MM.1S (cell line): ENCODE measurements around the gene S100A3.
A peak's percentile ranks its signal among the peaks of the same experiment; 100 is the strongest.

Experiments
- DNase-seq: peaks from one replicate; pipeline ENCODE4 v3.0.0-alpha.2; 2015
- H2AFZ ChIP-seq: fragments of 300-600 bp; sonication (generic); 2 replicates; pipeline ENCODE4 v1.6.0; 2016; ENCODE audit warnings: antibody characterized with exemption, low read length
- H3F3A ChIP-seq: fragments of 300-600 bp; sonication (generic); 2 replicates; pipeline ENCODE4 v1.6.1; 2016; ENCODE audit warnings: mild to moderate bottlenecking, antibody characterized with exemption, low read length, moderate library complexity, mixed read lengths; ENCODE audit not compliant: insufficient read depth
- H3K27ac ChIP-seq: fragments of 300-600 bp; sonication (generic); 2 replicates; pipeline ENCODE4 v1.5.1; 2016; ENCODE audit warnings: mild to moderate bottlenecking, low read length
- H3K27me3 ChIP-seq: fragments of 300-600 bp; sonication (generic); replicated peaks from 2 replicates; pipeline ENCODE4 v1.6.0; 2016; ENCODE audit warnings: low read length; ENCODE audit not compliant: insufficient read depth
- H3K36me3 ChIP-seq: fragments of 300-600 bp; sonication (generic); replicated peaks from 2 replicates; pipeline ENCODE4 v1.6.1; 2016; ENCODE audit warnings: mild to moderate bottlenecking, low read length, mixed read lengths; ENCODE audit not compliant: insufficient read depth
- H3K4me1 ChIP-seq: fragments of 300-600 bp; sonication (generic); 2 replicates; pipeline ENCODE4 v1.6.1; 2016; ENCODE audit warnings: low read length, mixed read lengths
- H3K4me2 ChIP-seq: fragments of 300-600 bp; sonication (generic); 2 replicates; pipeline ENCODE4 v1.6.0; 2016; ENCODE audit warnings: low read depth, low read length
- H3K4me3 ChIP-seq: fragments of 300-600 bp; sonication (generic); 2 replicates; pipeline ENCODE4 v1.5.1; 2016; ENCODE audit warnings: low read length, mixed read lengths
- H3K79me2 ChIP-seq: fragments of 300-600 bp; sonication (generic); 2 replicates; pipeline ENCODE4 v1.6.1; 2016; ENCODE audit warnings: mixed run types, low read length, mixed read lengths
- H3K9ac ChIP-seq: fragments of 300-600 bp; sonication (generic); 2 replicates; pipeline ENCODE4 v1.6.1; 2016; ENCODE audit warnings: low read length, mixed read lengths
- H3K9me2 ChIP-seq: fragments of 300-600 bp; sonication (generic); replicated peaks from 2 replicates; pipeline ENCODE4 v1.6.1; 2016; ENCODE audit warnings: mild to moderate bottlenecking, low read length, mixed read lengths; ENCODE audit not compliant: insufficient read depth
- H3K9me3 ChIP-seq: fragments of 300-600 bp; sonication (generic); replicated peaks from 2 replicates; pipeline ENCODE4 v1.6.1; 2016; ENCODE audit warnings: mild to moderate bottlenecking, low read length, mixed read lengths; ENCODE audit not compliant: insufficient read depth
- H4K20me1 ChIP-seq: fragments of 300-600 bp; sonication (generic); 2 replicates; pipeline ENCODE4 v1.6.1; 2016; ENCODE audit warnings: mild to moderate bottlenecking, low read length, moderate library complexity, mixed read lengths; ENCODE audit not compliant: insufficient read depth
- EZH2 ChIP-seq: fragments of 300-600 bp; sonication (generic); optimal IDR thresholded peaks from 2 replicates; pipeline ENCODE3; 2017; ENCODE audit warnings: low read depth, mild to moderate bottlenecking, antibody characterized with exemption, low read length, mixed read lengths
- EZH2phosphoT487 ChIP-seq: fragments of 300-600 bp; sonication (generic); IDR thresholded peaks from 2 replicates; pipeline ENCODE4 v1.6.1; 2018; ENCODE audit warnings: antibody characterized with exemption, low read length
- TF ChIP-seq, protein P1 (sequence below): fragments of 300-600 bp; sonication (generic); IDR thresholded peaks from 2 replicates; pipeline ENCODE4 v1.5.1; 2016; ENCODE audit warnings: antibody characterized with exemption, low read length, mixed read lengths

S100A3 gene

DNA sequence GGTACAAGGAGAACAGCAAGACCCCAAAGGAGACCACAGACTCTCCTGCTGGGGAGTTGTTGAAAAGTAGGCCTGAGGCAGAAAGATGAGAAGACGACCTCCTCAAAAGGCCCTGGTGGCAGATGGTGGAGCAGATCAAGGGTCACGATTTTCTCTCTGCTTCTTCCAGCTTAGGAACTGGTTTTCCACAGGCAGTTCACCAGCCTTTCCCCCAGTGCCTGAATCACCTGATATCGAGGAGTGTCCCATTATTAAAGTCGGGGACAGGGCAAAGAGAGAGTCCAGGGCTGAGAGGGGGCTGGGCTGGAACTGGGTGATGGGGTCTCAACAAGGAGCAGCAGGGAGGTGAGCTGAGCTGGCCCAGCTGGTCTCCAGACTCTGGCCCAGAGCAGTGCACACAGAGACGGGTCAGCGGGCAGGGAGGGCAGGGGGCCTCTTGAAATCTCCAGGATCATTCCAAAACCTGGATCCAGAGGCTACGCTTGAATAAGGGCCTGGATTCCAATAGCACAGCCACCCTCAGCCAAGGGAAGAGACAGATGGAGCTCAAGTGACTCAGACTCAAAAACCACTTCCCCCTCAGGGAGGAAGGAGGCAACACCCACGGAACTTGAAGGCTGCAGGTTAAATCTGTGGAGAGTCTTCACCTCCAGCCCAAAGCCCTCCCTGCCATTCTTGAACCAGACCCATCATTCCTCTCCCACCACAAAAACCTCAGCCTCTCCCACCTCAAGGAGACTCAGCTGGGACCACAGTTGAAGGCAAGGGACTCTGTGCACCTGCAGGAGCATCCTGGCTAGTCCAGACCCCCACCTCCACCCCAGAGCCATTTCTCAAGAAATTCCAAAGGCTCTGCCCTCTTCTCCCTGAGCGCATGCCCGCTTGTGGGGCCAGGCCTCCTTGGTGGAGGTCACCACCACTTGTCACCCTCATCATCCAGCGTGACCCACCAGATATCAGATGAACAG is 8.4 kb downstream of the S100A3 start, which contains the start of gene S100A5:
Gene S100A5 (minus strand): TSS at position 541 of the 968 bp plus-strand sequence. CDS start 743 bp downstream, outside the sequence.
- no peak within 1 kb of the TSS for H3K4me2 ChIP-seq
- H3K9me2 ChIP-seq: no peaks in the 10 kb centered on the region
- TF ChIP-seq EZH2phosphoT487: no peak
- no peak for TF ChIP-seq EZH2
- TF ChIP-seq, protein P1, sequence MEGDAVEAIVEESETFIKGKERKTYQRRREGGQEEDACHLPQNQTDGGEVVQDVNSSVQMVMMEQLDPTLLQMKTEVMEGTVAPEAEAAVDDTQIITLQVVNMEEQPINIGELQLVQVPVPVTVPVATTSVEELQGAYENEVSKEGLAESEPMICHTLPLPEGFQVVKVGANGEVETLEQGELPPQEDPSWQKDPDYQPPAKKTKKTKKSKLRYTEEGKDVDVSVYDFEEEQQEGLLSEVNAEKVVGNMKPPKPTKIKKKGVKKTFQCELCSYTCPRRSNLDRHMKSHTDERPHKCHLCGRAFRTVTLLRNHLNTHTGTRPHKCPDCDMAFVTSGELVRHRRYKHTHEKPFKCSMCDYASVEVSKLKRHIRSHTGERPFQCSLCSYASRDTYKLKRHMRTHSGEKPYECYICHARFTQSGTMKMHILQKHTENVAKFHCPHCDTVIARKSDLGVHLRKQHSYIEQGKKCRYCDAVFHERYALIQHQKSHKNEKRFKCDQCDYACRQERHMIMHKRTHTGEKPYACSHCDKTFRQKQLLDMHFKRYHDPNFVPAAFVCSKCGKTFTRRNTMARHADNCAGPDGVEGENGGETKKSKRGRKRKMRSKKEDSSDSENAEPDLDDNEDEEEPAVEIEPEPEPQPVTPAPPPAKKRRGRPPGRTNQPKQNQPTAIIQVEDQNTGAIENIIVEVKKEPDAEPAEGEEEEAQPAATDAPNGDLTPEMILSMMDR: no peak
- H3K79me2 ChIP-seq: no peaks in the 10 kb centered on the region
- DNase-seq: no peak
- H4K20me1 ChIP-seq: no peaks in the 10 kb centered on the region
- no peaks in the 10 kb centered on the region for H3K27me3 ChIP-seq
- no peak within 1 kb of the TSS for H3K4me3 ChIP-seq
- no peak within 1 kb of the TSS for H3K27ac ChIP-seq
- no peaks in the 10 kb centered on the region for H3K9me3 ChIP-seq
- peaks cover 15% of the 10 kb centered on the region; the same call in 1 of the 2 replicates for H3K4me1 ChIP-seq
- H3K36me3 ChIP-seq: no peaks in the 10 kb centered on the region
- no peak within 1 kb of the TSS for H2AFZ ChIP-seq
- H3F3A ChIP-seq: no peaks in the 10 kb centered on the region
- no peak within 1 kb of the TSS for H3K9ac ChIP-seq

DNA sequence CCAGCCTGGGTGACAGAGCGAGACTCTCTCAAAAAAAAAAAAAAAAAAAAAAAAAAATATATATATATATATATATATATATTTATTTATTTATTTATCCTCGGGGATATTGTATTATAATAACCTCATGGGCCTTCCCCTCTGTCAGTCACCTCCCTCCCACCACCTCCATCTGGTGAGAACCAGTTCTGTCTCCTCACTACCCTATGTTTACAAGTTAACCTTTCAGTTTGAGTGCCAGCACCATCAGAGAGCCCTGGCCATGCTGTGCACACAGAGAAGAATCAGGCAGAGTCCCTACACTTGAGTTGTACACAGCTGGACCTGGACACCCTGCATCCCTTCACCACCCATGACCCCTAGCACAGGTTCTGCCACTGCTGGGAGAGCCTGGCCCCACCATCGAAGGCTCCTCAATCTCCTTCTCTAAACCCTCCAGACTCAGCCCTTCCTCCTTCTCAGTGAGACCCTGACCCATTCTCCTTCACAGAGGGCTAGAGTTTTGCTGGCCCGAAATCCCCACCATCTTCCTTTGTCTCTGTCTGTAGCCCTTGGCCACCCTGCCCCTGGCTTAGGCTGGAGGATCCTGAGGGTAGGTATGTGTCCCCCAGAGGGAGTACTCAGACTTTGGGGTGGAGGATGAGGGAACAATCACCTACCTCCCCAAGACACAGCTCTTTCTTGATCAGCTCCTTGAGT is 9.5 kb downstream of the S100A3 start:
- no peak overlapping the region for H3K4me2 ChIP-seq
- no peaks in the 10 kb centered on the region for H3K9me3 ChIP-seq
- DNase-seq: no peak
- H3K9ac ChIP-seq: no peak overlapping the region
- H3K9me2 ChIP-seq: no peaks in the 10 kb centered on the region
- no peaks in the 10 kb centered on the region for H3K79me2 ChIP-seq
- H4K20me1 ChIP-seq: no peaks in the 10 kb centered on the region
- no peak overlapping the region for H2AFZ ChIP-seq
- TF ChIP-seq, protein P1: no peak
- no peak for TF ChIP-seq EZH2phosphoT487
- TF ChIP-seq EZH2: no peak
- no peak overlapping the region for H3K27ac ChIP-seq
- no peaks in the 10 kb centered on the region for H3K27me3 ChIP-seq
- no peaks in the 10 kb centered on the region for H3K36me3 ChIP-seq
- peaks cover 6% of the 10 kb centered on the region; the same call in 1 of the 2 replicates for H3K4me1 ChIP-seq
- no peak overlapping the region for H3K4me3 ChIP-seq
- no peaks in the 10 kb centered on the region for H3F3A ChIP-seq

DNA sequence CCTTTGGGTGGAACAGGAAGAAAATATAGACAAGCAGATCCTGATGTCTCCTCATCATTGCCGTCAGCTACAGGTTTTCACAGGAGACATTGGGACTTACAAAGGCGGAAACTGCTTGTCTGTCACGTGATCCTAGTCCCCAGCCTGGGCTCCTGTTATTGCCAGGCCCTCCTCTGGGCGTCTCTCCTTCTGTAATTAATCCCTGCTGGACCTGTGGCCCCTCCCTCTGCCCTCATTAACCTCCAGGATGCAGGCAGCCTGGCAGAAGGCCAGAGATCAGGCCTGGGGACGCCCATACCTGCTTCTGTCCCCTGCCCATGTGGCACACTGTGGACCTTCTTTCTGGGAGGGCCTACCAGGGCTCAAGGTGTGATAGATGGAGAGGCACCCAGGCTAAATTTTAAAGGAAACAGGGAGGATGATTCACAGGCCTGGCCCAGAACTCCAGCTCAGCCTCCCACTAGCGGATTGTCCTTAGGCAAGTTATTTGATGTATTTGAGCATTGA is 10.7 kb downstream of the S100A3 start:
- no peaks in the 10 kb centered on the region for H3K9me3 ChIP-seq
- no peak overlapping the region for H3K4me2 ChIP-seq
- H2AFZ ChIP-seq: no peak overlapping the region
- H4K20me1 ChIP-seq: no peaks in the 10 kb centered on the region
- DNase-seq: peak; percentile 16
- no peaks in the 10 kb centered on the region for H3K27me3 ChIP-seq
- H3K4me3 ChIP-seq: no peak overlapping the region
- H3K9me2 ChIP-seq: no peaks in the 10 kb centered on the region
- TF ChIP-seq EZH2phosphoT487: no peak
- no peak for TF ChIP-seq EZH2
- TF ChIP-seq, protein P1: no peak
- H3K4me1 ChIP-seq: peaks cover 6% of the 10 kb centered on the region; the same call in 1 of the 2 replicates
- no peaks in the 10 kb centered on the region for H3K79me2 ChIP-seq
- H3K36me3 ChIP-seq: no peaks in the 10 kb centered on the region
- H3K27ac ChIP-seq: no peak overlapping the region
- H3K9ac ChIP-seq: no peak overlapping the region
- no peaks in the 10 kb centered on the region for H3F3A ChIP-seq
